Activated T-cell treated with anti-CD3 and anti-CD28 coated beads for 4 hours (primary cell): Measurements from ENCODE around the gene MESD.
A peak's percentile ranks its signal among the peaks of the same experiment; 100 is the strongest.
"Not testable (repeated sequence)": the region's sequence is repeated elsewhere in the genome, so short reads cannot be mapped to it uniquely, and the experiment has no call there.

ENCODE experiments used
- DNase-seq: peaks from one replicate; pipeline ENCODE4 v3.0.0-alpha.2; 2020

The MESD gene

DNA sequence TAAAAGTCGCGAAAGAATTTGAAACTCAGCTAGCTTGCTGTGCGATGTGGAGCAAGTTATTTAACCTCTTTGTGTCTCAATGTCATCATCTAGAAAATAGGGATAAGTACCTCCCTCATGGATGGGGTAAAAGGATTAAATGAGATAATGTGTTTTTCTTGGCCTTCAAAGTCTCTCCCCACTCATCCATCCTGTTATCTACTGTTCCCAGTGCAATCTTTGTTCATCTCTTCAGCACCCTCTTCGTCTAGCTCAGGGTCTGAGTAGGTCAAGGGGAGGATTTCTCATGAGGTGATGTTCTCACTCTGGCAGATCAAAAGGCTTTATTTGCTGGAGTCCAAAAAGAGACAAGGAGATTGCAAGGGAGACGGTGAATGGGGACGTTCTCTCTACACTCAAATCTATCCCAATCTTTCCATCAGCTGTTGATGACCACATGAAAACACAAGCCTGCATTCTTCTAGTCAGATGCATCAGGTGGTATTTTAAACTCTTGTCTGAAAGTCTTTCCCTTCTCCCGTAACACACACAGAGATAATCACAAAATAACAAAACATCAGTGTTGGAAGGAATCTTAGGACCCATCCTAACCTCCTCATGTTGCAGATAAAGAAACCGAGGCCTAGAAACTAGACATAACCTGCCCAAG is 1.3 kb downstream of the MESD start:
- no peak for DNase-seq

DNA sequence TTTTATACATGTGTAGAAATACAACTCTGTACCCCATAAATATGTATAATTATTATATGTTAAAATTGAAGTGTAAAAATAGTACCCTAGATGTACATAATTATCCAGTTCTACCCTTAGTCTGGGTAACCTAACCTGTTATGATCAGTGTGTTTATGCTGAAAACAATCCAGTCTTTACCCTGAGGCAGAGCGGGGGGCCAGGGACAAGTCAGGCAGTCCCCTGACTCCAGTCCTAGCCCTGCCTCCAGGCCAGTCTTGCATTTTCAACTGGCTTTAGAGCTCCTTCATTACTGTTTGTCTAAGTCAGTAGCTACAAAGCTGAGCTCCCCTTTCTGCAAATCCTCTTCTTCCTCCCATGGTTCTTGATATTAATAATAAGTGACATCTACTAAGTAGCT is 3.1 kb downstream of the MESD start:
- DNase-seq, result no peak

DNA sequence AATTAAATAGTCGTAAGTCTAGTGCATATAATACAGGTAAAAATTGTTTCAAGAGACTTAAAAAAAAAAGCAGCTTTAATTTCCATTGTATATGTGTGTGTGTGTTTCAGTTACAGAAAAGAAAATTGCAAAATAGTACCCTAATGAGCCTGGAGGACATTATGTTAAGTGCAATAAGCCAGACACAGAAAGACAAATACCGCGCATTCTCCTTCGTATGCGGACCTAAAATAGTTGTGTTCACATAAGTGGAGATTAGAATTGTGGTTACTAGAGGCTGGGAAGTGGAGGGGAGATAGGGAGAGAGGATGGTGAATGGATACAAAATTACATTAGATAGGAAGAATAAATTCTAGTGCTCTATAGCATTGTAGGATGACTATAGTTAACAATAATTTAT is 3.6 kb downstream of the MESD start:
- DNase-seq, result no peak

DNA sequence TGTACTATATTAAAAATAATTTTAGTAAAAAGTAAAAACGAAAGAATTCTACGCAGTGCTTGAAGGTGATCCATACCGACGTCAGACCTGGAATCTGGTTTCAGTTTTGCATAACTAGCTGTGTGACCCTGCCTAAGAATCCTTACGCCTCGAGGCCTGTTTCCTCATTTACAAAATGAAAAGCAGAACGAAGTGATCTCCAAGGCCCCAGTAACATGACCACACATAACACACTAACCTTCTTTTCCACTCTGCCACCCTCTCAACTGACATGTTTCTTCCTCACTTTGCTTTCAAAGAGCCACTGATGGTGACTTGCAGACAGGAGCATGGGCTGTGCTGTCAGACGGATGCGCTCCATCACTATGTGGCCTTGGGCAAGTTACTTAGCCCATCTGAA is 4.8 kb downstream of the MESD start:
- no peak for DNase-seq

DNA sequence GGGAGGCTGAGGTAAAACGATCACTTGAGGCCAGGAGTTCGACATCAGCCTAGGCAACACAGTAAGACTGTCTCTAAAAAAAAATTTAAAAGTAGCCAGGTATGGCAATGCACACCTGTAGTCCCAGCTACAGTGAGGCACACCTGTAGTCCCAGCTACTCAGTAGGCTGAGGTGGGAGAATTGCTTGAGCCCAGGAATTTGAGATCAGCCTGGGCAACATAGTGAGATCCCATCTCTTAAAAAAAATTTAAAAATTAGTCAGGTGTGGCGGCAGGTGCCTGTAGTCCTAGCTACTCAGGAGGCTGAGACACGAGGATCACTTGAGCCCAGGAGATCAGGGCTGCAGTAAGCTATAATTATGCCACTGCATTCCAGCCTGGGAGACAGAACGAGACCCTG is 6.8 kb downstream of the MESD start:
- no peak for DNase-seq

DNA sequence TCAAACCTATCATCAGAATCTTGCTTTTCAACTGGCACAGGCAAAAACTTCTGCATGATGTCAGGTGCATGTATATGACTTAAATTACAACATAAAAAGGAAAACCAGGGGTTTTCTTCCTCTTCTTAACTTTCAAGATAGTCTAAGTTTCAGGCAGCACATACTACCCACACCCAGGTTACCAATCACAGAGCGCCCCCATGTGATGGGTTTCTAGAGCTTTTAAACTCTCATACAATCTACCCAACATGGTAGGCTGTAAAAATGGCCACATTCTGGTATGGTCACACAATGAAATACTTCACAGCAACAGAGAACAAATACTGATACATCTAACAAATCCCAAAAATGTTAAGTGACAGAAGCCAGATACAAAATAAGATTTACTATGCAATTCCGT is 7.4 kb downstream of the MESD start:
- no peak for DNase-seq

DNA sequence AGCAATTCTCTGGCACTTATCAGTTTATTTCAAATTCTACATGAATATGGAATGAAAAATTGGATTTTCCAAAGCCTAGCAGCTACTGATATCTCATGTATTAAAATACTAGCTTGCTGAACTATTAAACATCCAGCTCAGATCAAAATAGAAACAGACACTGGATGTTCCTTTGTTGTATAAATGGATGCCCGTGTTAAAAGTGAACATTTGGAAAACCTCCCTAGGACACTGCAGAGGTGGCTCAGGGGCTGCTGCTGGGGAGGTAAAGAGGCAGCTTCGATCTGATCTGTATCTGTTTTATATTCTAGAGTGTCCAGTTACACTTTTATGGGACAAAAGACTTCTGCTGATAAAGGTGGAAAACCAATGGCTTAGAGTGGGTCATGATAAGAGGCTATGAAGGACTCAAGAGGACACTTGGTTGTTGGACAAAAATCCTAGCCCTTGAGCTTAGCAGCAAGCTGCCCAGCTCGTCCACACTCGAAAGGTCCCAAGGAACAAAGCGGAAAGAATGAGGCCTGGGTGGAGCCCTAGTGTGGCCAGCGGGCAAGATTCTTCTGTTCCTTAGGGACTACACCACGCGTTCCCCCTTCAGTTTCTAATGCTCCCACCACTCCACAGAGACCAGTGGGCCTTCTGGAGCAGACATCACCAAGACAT is 9.9 kb downstream of the MESD start:
- no peak for DNase-seq

DNA sequence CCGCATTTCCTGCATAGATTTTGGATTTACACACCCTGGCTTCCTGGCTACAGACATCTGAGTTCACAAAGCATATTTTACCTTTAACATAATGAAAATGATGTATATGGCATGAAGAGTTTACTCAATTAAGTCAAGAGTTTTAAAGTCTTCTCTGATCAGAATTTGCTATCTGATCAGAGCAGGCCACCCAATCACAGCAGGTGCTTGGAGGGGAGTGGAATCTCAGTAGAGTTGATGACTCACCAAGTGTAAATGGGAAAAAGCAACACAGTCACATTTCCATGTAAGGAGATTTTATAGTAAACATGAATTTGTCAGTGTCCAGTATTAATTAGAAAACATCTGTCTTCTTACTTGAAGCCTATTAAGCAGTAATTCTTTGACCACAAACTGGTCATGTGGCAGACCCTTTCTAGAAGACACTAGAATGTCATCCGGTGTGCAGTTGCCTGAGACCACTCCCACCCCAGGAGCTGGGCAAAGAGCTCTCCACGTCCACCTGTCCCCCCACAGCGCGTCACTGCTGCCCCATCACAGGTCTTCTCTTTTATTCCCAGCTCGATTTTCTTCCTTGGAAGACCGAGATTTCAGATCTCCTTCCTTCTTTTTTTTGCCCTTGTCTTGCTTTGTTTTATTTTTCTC is 10.8 kb downstream of the MESD start:
- no peak for DNase-seq

DNA sequence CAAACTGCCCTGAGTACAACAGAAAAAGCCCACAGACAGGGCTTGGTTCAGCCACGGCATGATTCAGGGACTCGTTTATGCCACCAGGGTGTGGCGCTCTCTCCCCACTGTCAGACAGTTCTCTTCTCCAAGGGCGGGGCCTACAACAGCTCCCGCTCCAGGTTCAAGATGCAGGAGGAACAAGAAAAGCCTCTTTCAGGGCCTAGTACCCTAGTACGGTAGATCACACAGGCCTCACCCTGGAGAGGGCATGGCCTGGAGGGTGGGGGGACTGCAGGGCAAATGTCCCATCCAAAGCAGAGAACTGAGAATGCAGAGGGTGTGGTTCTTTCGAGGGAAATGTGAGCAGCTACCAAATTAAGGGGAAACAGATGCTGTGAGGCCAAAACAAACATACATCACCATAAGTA is 12.0 kb downstream of the MESD start:
- DNase-seq, result no peak

DNA sequence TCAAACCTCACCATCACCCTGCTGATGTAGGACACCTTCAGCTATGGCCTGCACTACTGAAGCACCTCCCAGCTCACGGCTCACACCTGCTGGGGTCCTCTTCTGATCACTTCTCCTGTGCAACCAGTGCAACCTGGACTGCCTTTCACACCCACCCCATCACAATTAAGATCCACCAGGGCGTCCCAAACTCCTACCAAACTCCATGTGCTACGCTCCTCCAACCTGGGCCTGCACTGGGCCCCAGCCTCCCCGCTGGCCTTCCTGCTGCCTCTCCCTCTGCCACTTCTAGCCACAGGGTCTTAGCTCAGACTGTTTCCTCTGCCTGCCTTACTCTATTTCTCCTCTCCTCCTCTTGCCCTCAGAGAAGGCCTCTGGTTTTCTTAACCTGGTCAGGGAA is 12.8 kb downstream of the MESD start:
- DNase-seq, result no peak

DNA sequence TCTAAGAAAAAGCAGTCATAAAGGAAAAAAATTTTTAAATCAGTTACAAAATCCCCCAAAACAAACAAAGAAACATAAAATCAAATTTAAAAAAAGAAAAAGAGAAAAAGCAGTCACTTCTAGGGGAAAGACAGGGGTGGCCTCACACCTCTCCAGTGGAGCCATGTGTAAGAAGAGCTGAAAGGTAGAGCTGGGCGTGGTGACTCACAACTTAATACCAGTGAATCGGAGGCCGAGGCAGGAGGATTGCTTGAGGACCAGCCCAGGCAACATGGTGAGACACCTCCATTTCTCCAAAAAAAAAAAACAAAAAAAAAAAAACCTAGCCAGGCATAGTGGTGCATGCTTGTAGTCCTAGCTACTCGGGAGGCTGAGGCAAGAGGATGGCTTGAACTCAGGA is 14.7 kb downstream of the MESD start:
- DNase-seq, result no peak

DNA sequence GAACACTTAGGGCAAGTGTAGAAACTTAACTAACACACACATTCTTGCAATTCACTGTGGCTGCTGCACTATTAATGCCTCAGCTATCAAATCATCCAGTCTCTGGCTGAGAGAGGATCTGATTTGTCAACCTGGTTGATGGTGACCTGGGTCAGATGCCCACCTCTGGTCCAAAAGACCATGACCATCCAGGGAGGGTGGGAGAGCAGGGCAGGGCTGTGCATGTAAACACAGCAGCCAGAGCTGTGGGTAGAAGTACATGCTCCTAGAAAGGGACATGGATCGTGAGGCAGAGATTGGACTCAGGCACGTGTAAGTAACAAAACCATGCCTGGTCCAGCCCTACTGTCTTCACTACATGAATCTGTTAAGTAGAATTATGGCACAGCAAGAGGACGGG is 17.3 kb downstream of the MESD start:
- no peak for DNase-seq

DNA sequence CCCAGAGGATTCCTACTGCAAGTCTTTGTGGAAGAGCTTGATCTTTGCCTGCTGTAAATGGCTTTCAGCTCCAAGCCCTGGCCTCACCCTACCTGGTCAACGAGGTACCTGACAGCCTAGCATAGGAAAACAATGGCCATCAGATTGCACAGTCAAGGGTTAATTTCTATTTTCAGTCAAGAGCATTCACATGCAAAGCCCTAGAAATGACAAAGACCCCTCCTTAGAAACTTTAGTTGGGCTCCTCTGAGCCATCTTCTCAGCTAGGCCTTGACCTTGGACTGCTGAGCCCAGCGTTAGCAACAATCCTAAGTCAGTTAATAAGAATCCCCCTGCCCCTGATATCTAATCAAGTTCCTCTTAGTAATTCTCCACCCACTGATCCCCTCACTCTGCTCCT is 18.5 kb downstream of the MESD start:
- no peak for DNase-seq

DNA sequence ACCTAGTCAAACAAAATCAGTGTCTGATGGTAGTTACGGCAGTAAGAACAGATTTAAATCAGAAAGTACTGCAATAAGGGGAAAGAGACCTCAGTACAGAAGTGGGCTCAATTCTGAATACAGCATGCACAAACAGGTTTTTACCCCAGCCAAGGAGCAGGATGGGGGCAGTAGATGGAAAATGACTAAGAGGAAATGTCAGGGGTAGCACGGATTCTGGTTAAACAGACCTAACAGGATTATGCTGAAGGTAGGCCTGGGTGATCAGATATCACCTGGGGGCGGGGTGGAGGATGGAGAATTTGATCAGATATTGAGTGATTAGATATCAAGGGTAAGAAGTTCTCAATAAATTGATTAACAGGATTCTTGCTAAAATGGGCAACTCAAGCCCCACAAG is 19.0 kb downstream of the MESD start:
- DNase-seq, result no peak

DNA sequence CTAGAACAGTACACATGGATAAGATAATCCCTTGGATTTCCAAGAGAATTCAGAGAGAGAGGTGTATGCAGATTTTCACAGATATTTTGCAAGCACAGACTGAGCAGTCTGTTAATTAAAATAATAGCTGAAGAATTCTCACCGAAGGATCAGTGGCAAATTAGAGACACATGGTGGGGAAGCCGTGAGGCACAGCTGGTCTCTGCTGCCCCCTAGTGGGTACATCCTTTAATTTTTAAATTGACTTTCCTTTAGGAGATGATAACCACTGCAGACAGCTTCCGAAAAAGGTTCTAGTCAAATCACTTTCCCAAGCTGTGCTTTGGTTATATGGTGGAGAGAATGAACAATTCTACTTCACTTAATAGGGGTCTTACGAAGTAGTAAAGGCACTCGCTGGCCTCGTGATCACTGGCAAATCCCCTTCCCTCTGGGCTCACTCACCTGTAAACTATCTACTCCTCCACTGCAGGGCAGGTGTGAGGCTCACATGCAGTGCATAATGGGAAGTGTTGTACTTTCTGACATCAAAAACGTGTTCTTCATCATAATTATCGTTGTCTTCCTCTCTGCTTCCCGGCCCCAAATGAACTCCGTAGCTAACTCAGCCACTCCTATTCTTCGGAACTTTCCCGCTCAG is 19.5 kb downstream of the MESD start:
- peak; percentile 66 for DNase-seq

DNA sequence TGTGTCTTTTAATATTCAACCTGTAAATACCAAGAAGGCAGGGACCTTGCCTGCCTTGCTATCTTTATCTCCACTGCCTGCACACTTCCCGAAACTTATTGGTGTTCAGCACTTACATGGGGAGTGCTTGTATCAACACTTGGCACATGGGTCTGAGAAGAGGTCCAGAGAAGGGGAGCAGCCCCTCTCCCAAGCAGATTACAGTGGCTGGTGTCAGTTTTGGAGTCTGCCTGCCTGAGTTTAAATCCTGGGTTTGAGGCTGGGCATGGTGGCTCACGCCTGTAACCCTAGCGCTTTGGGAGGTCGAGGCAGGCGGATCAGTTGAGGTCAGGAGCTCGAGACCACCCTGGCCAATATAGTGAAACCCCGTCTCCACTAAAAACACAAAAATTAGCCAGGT is 20.3 kb downstream of the MESD start:
- no peak for DNase-seq

DNA sequence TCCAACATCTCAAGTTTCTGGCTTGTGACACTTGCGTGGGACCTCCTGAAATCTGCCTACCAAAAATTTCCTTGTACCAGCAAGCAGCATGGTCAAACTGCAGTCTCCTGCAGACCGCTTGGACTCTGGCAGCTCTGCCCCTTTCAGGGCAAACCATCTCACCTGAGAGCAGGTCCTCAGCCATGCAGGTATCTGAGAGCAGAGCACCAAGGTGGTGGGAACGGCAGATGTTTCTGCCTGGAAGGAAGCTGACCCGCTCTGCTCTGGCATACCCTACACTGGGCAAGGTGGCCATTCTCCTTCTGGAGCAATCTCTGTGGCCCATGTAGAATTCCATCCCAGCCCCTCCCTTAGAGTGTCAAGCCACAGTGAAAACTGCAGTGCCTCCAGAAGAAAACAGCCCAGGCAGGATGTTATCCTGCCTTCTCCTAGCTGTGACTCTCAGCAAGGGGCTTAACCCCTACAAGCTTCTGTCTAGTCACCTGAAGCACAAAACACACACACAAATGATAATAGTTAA is 21.6 kb downstream of the MESD start:
- no peak for DNase-seq

DNA sequence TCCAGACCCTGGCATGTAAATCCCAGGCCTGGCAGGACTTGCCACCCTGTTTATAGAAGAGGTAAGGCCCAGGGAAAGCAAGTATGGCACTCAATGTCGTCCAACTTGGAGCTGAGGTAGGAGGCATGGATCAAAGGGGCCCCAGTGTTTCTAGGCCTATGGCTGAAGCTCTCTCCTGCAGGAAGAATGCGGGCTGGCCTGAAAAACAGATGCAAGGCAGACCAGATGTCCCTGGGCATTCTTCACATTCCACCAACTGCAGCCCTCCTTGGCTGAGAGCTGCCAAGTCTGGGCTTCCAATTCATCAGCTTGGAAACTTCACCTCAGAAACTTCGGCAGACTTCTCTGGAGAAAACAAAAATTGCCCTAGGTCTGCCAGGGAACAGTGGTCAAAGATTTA is 22.2 kb downstream of the MESD start:
- no peak for DNase-seq

DNA sequence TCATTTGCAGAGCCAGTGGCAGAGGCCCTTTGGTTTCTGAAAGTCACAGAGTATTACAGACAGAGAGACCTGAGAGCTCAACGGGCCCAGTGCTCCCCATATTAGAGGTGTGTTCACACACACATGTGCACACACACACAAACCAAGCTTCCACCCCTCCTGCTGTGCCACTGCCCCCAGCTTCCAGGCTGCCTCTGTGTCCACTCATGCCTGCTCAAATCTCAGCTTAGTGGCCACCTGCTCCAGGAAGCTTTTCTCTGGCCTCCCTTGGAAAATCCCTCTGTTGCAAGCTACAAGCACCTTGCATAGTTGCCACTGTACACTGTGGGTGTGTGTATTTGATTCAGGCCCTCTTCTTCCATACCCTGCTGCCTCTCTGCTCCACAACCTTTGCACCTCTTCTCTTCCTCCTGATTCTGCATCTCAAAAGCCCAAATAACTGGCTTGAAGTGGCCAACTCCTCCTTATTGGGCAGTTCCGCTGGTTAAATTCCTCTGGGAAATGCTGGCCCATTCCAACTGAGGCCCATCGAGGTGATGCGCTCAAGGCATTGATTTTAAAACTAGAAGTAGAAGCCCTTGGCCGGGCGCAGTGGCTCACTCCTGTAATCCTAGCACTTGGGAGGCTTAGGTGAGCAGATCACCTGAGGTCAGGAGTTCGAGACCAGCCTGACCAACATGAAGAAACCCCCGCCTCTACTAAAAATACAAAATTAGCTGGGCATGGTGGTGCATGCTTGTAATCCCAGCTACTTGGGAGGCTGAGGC is 23.0 kb downstream of the MESD start:
- no peak for DNase-seq

DNA sequence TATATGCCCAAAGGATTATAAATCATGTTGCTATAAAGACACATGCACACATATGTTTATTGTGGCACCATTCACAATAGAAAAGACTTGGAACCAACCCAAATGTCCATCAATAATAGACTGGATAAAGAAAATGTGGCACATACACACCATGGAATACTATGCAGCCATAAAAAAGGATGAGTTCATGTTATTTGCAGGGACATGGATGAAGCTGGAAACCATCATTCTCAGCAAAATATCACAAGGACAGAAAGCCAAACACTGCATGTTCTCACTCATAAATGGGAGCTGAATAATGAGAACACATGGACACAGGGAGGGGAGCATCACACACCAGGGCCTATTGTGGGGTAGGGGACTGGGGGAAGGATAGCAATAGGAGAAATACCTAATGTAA is 24.2 kb downstream of the MESD start:
- DNase-seq, result not testable (repeated sequence)

DNA sequence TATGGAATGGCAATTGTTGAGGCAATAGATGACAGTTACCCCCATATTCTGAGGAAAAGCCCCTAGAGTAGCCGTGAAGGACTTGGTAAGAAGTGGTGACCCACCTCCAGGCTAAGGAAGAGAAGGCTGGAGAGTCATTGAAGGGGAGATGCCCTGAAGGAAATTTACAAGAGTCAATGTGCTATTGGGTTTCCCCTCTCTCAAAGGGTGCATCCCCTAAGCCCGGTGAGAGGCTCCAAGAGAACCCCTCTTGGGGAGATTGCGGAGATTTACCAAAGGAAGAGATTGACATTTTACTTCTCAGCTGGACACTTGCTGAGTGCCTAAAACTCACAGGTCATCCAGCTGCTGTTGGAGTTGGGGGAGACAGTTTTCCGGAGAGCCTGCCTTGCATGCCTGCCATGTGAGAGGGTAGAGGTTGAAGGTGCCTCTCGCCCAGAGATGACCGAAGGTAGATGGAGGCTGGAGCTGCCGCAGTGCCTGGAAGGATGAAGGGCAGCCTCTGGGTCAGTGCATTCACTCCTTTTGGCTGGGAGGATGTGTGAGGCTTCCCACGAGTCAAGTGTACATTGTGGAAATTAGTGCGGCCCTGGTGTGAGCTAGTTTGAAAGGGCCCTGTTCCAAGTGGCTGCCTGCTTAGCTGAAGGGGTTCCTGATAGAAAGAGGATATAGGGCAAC is 30.7 kb downstream of the MESD start:
- no peak for DNase-seq

DNA sequence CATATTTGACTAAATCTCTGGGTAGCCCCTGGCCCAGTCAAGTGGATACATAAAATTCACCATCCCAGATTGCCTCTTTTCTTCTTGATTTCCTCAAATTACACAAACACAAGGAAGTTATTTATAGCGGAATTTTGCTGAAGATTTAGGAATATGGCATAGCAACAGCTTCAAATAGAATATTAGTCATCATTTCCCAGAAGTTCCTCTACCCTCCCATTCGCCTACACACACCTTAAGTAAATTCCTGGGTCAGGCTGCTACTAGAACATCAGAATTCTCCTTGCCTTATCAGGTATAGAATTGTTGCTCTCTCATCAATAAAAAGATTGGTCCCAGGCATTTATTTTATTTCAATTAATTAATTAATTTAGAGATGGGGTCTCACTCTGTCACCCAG is 31.6 kb downstream of the MESD start:
- DNase-seq, result no peak

DNA sequence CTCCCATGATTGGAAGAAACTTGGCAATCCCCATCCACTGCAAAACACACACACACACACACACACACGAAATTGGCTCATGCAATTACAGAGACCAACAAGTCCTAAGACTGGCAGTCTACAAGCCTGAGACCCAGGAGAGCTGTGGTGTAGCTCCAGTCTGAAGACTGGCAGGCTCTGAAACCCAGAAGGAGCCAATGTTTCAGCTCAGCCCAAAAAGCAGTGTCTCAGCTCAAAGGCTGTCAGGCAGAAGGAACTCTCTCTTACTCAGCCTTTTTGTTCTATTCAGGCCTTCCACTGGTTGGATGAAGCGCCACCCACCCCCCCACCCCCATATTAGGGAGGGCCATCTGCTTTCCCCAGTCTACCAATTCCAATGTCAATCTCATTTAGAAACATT is 32.1 kb downstream of the MESD start:
- no peak for DNase-seq
